Right lobe of liver (tissue), 4 donors: ENCODE results near the gene GPC6.

ENCODE experiments used
- POLR2A ChIP-seq: fragments of 450-650 bp; IDR thresholded peaks from one replicate; pipeline ENCODE4 v1.6.1; 2017; ENCODE audit warnings: antibody characterized with exemption, mild to moderate bottlenecking
- TF ChIP-seq, protein P1 (sequence below), 4 donors: fragments of 200-600 bp in 3 of 4; fragments of 450-650 bp in 1 of 4; IDR thresholded peaks; one replicate each; pipeline versions ENCODE4 v1.5.1 to v1.8.0; 2016 to 2022; ENCODE audit warnings: antibody characterized with exemption in 4 of 4, mild to moderate bottlenecking in 2 of 4
- donor health status: DM: no; HTN: no; CAD: no.
- donor health status: DM: no; HTN: no; CAD: no.
- donor health status: DM: no; HTN: yes; CAD: no.

- TF ChIP-seq, protein P1, sequence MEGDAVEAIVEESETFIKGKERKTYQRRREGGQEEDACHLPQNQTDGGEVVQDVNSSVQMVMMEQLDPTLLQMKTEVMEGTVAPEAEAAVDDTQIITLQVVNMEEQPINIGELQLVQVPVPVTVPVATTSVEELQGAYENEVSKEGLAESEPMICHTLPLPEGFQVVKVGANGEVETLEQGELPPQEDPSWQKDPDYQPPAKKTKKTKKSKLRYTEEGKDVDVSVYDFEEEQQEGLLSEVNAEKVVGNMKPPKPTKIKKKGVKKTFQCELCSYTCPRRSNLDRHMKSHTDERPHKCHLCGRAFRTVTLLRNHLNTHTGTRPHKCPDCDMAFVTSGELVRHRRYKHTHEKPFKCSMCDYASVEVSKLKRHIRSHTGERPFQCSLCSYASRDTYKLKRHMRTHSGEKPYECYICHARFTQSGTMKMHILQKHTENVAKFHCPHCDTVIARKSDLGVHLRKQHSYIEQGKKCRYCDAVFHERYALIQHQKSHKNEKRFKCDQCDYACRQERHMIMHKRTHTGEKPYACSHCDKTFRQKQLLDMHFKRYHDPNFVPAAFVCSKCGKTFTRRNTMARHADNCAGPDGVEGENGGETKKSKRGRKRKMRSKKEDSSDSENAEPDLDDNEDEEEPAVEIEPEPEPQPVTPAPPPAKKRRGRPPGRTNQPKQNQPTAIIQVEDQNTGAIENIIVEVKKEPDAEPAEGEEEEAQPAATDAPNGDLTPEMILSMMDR (IDR thresholded peaks at IDR 0.05) = no peak
- TF ChIP-seq POLR2A = no peak
Observed at GRCh38 chr13:94251831-94252608, 1025.4 kb downstream of the GPC6 start.
